Fibroblast of villous mesenchyme (primary cell): ENCODE data around the gene OR5B2. TPM values are rescaled to one million over a fixed set of nuclear protein-coding genes. Genes with fewer than 3 reads are reported as not detected.

Experiments used
- DNase-seq: peaks from one replicate; pipeline ENCODE4 v3.0.0-alpha.2; 2010; ENCODE audit warnings: low read depth
- H3K4me3 ChIP-seq: 2 replicates; pipeline ENCODE4 v1.5.1; 2011; ENCODE audit warnings: low read depth, mild to moderate bottlenecking, low read length
- total RNA-seq: library from RNA; depleted of rRNA; stranded (reverse); fragments of >200 nt; gene quantifications from 2 replicates; pipeline ENCODE4 v1.2.3, GENCODE V29; 2012
- TF ChIP-seq, protein P1 (sequence below): IDR thresholded peaks from 2 replicates; pipeline ENCODE4 v1.5.1; 2012; ENCODE audit warnings: low read depth, mild to moderate bottlenecking, low read length; ENCODE audit not compliant: insufficient read depth

Gene OR5B2
- total RNA-seq, 1 donor, result not detected

DNA sequence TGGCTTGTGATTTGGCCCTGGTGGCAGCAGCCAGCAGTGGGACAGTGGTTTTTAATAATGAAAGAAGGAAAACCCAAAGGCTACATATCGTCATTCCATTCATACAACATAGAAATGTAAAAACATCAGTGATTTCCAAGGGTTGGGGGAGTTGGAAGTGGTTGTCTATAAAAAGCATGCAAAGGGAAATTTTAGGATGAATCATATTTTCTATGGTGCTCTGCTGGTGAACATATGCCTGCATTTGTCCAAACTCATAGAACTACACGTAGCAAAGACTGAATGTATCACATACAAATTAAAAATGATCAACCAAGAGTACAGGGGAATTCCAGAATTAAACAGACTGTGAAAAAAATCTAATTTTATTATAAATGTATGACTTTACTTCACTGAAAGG lies 32.3 kb downstream of the OR5B2 start:
- H3K4me3 ChIP-seq, result no peak overlapping the region
- TF ChIP-seq, protein P1, sequence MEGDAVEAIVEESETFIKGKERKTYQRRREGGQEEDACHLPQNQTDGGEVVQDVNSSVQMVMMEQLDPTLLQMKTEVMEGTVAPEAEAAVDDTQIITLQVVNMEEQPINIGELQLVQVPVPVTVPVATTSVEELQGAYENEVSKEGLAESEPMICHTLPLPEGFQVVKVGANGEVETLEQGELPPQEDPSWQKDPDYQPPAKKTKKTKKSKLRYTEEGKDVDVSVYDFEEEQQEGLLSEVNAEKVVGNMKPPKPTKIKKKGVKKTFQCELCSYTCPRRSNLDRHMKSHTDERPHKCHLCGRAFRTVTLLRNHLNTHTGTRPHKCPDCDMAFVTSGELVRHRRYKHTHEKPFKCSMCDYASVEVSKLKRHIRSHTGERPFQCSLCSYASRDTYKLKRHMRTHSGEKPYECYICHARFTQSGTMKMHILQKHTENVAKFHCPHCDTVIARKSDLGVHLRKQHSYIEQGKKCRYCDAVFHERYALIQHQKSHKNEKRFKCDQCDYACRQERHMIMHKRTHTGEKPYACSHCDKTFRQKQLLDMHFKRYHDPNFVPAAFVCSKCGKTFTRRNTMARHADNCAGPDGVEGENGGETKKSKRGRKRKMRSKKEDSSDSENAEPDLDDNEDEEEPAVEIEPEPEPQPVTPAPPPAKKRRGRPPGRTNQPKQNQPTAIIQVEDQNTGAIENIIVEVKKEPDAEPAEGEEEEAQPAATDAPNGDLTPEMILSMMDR, result no peak
- DNase-seq, result no peak

DNA sequence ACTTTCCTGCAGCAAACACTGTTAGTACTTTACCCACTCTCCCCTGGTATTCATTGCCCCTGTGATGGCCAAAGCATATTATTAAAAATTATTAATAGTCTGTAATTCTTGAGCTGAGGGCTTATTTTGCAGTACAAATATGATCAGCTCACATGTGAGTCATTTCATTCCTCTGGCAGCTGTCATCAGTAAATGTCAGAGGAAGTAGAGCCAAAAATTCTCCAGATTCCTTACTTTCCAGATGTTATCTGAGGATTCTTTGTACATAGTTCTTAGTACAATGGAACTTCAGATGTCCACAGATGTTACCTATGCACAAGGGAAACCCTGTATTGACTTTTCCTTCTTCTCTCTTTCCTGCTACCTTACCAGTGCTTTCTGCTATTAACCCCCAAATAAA lies 33.7 kb downstream of the OR5B2 start:
- H3K4me3 ChIP-seq, result no peak overlapping the region
- peak; percentile 48 for DNase-seq
- TF ChIP-seq, protein P1, result no peak

DNA sequence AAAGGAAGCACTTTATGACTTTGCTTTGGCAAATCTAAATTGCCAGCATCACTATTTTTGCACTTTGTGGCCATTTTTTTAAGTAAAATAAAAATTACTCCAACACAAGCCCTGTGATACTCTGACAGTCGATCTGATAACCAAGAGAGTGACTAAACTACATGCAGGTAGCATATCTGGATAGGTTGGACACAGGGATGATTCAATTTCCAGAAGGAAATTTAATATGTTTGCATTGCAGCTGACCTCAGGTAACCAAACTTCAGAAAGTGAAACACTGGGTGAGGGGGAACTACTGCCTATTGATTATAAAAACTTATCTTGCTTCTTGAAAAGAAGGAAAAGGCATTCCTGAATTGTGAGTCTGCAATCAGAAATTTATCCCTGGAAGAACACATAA lies 35.2 kb downstream of the OR5B2 start:
- DNase-seq, result no peak
- TF ChIP-seq, protein P1, result no peak
- H3K4me3 ChIP-seq, result no peak overlapping the region

DNA sequence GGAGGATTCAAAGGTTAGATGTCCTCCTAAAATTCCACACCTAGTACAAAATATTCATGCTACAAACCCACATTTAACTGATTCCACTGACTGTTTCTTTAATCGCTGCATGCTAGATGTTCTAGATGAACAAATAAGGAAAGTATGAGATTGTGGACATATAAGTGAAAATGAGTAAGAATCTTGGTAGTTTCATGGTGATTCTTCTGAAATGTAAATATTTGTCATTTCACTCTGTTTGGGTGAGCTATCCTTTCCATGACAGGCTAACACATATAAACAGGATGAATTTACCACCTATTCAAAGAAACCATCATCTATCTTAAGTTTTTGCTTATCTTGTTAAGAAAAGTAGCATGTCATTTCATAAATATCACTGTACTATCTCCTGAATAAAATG lies 36.0 kb downstream of the OR5B2 start:
- H3K4me3 ChIP-seq, result no peak overlapping the region
- TF ChIP-seq, protein P1, result no peak
- DNase-seq, result peak; percentile 28

DNA sequence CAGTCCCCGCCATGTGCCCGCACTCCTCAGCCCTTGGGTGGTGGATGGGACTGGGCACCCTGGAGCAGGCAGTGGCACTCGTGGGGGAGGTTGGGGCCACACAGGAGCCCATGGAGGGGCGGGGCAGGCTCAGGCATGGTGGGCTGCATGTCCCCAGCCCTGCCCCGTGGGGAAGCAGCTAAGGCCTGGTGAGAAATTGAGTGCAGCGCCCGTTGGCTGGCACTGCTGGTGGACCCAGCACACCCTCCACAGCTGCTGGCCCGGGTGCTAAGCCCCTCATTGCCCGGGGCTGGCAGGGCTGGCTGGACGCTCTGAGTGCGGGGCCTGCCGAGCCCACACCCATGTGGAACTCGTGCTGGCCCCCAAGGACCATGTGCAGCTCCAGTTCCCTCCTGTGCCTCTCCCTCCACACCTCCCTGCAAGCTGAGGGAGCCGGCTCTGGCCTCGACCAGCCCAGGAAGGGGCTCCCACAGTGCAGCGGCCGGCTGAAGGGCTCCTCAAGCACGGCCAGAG lies 37.3 kb downstream of the OR5B2 start:
- DNase-seq, result no peak
- H3K4me3 ChIP-seq, result no peak overlapping the region
- TF ChIP-seq, protein P1, result no peak

Other genes with a start within 250 kb of the OR5B2 start
- not detected in 2 replicates for gene OR9Q2, start 239.1 kb downstream of the OR5B2 start, total RNA-seq
- gene OR1S2, start 224.0 kb downstream of the OR5B2 start, total RNA-seq, result not detected in 2 replicates
- gene OR1S1, start 215.4 kb downstream of the OR5B2 start, total RNA-seq, result not detected in 2 replicates
- not detected in 2 replicates for gene OR10Q1, start 199.2 kb downstream of the OR5B2 start, total RNA-seq
- under 0.01 TPM in 1 of 2 replicates, not detected in the other for gene OR10W1, start 159.9 kb downstream of the OR5B2 start, total RNA-seq
- not detected in 2 replicates for gene OR5B17, start 69.1 kb downstream of the OR5B2 start, total RNA-seq
- not detected in 2 replicates for gene OR5B3, start 21.2 kb downstream of the OR5B2 start, total RNA-seq
- not detected in 2 replicates for gene OR5B12, start 14.1 kb upstream of the OR5B2 start, total RNA-seq
- under 0.01 TPM in 1 of 2 replicates, not detected in the other for gene OR5B21, start 80.0 kb upstream of the OR5B2 start, total RNA-seq
- 3.5 and 13.9 TPM in 2 replicates for gene LPXN, start 147.7 kb upstream of the OR5B2 start, total RNA-seq
- 54.4 and 68.7 TPM in 2 replicates for gene ZFP91, start 150.9 kb upstream of the OR5B2 start, total RNA-seq
- gene CNTF, start 194.5 kb upstream of the OR5B2 start, total RNA-seq, result 2.2 and 2.9 TPM in 2 replicates